Calu3 (cell line): ENCODE results near the gene IL3RA. TPM values are rescaled to one million over a fixed set of nuclear protein-coding genes. Genes with fewer than 3 reads are reported as not detected.
A peak's percentile ranks its signal among the peaks of the same experiment; 100 is the strongest.
"Not testable (repeated sequence)": the region's sequence is repeated elsewhere in the genome, so short reads cannot be mapped to it uniquely, and the experiment has no call there.

Experiments used
- BruUV-seq: library from RNA; stranded (reverse); fragments of 400-500 nt; replicated peaks from 2 replicates; lab custom pipeline; 2021; lab: Mats Ljungman, UMichigan
- CTCF ChIA-PET: fragments of 300-600 bp; sonication (Branson Sonifier 250); formaldehyde crosslinking; loops from one replicate; lab custom pipeline; 2022; ENCODE audit warnings: antibody characterized with exemption; lab: Charles Lee
- DNase-seq: peaks from one replicate; pipeline ENCODE4 v3.0.0; 2022
- H3K27ac Mint-ChIP-seq: one replicate; pipeline ENCODE4 v1.8.0; 2022; ENCODE audit warnings: mixed read lengths; ENCODE audit not compliant: unreplicated experiment
- H3K27me3 Mint-ChIP-seq: one replicate; pipeline ENCODE4 v1.8.0; 2022; ENCODE audit warnings: mixed read lengths; ENCODE audit not compliant: unreplicated experiment
- H3K36me3 Mint-ChIP-seq: one replicate; pipeline ENCODE4 v1.8.0; 2022; ENCODE audit warnings: mild to moderate bottlenecking, moderate library complexity, mixed read lengths; ENCODE audit not compliant: insufficient read depth, unreplicated experiment
- H3K4me1 Mint-ChIP-seq: one replicate; pipeline ENCODE4 v1.8.0; 2022; ENCODE audit warnings: mild to moderate bottlenecking, low read depth, mixed read lengths; ENCODE audit not compliant: unreplicated experiment
- H3K4me3 Mint-ChIP-seq: one replicate; pipeline ENCODE4 v1.8.0; 2022; ENCODE audit warnings: mild to moderate bottlenecking, low read depth, moderate library complexity, mixed read lengths; ENCODE audit not compliant: unreplicated experiment
- H3K9me3 Mint-ChIP-seq: one replicate; pipeline ENCODE4 v1.8.0; 2022; ENCODE audit warnings: low read depth, mixed read lengths; ENCODE audit not compliant: unreplicated experiment
- CTCF ChIP-seq: fragments of 200-600 bp; IDR thresholded peaks from one replicate; pipeline ENCODE4 v1.8.0; 2022; ENCODE audit warnings: antibody characterized with exemption; ENCODE audit not compliant: unreplicated experiment
- intact Hi-C: fragments of 100-400 bp; cut with micrococcal nuclease; formaldehyde crosslinking; loops from one replicate; pipeline ENCODE4 v1.10.0; 2022; ENCODE audit not compliant: unreplicated experiment
- total RNA-seq: library from RNA; stranded (reverse); gene quantifications from 2 replicates; pipeline ENCODE4 v1.2.3, GENCODE V29; 2022

IL3RA gene
- total RNA-seq, 1 experiment from 2014 or later, result not detected

GRCh38 chrX:1306909-1307625 is 29.5 kb upstream of the IL3RA start:
- BruUV-seq, result no TSS peak
- no peaks in the 10 kb centered on the region for H3K27me3 Mint-ChIP-seq
- no peak overlapping the region for H3K4me3 Mint-ChIP-seq
- H3K36me3 Mint-ChIP-seq, result peaks cover 5% of the 10 kb centered on the region
- CTCF ChIA-PET, result no interaction called here
- intact Hi-C loops, result no loop called here
- peaks cover 10% of the 10 kb centered on the region for H3K9me3 Mint-ChIP-seq
- no peaks in the 10 kb centered on the region for H3K4me1 Mint-ChIP-seq
- no peak for TF ChIP-seq CTCF
- no peak for DNase-seq
- H3K27ac Mint-ChIP-seq, result peak overlapping the region; percentile 7

GRCh38 chrX:1307626-1308340 is 28.8 kb upstream of the IL3RA start:
- no TSS peak for BruUV-seq
- no peak overlapping the region for H3K27ac Mint-ChIP-seq
- H3K27me3 Mint-ChIP-seq, result no peaks in the 10 kb centered on the region
- intact Hi-C loops, result no loop called here
- no peaks in the 10 kb centered on the region for H3K4me1 Mint-ChIP-seq
- H3K4me3 Mint-ChIP-seq, result no peak overlapping the region
- H3K36me3 Mint-ChIP-seq, result peaks cover 5% of the 10 kb centered on the region
- peaks cover 10% of the 10 kb centered on the region for H3K9me3 Mint-ChIP-seq
- no peak for DNase-seq
- CTCF ChIA-PET, result no interaction called here
- no peak for TF ChIP-seq CTCF

GRCh38 chrX:1308476-1308875 is 28.1 kb upstream of the IL3RA start:
- TF ChIP-seq CTCF, result no peak
- BruUV-seq, result no TSS peak
- Mint-ChIP-seq H3K27me3 (no peaks in the 10 kb centered on the region), H3K9me3 (peaks cover 10% of the 10 kb centered on the region), H3K36me3 (peaks cover 5% of the 10 kb centered on the region), H3K4me3 (no peak overlapping the region), H3K4me1 (no peaks in the 10 kb centered on the region), H3K27ac (no peak overlapping the region)
- intact Hi-C loops, result no loop called here
- CTCF ChIA-PET, result no interaction called here
- no peak for DNase-seq

- H3K27ac Mint-ChIP-seq, H3K27me3 Mint-ChIP-seq, H3K9me3 Mint-ChIP-seq, intact Hi-C loops, H3K36me3 Mint-ChIP-seq, CTCF ChIA-PET, DNase-seq, H3K4me1 Mint-ChIP-seq, BruUV-seq, H3K4me3 Mint-ChIP-seq: not testable (repeated sequence)
Measured at GRCh38 chrX:1308917-1309316, 27.7 kb upstream of the IL3RA start.

GRCh38 chrX:1313788-1314187 is 22.8 kb upstream of the IL3RA start:
- H3K9me3 Mint-ChIP-seq, result peaks cover 3% of the 10 kb centered on the region
- no peaks in the 10 kb centered on the region for H3K4me1 Mint-ChIP-seq
- H3K27me3 Mint-ChIP-seq, result no peaks in the 10 kb centered on the region
- no peak for DNase-seq
- H3K27ac Mint-ChIP-seq, result no peak overlapping the region
- intact Hi-C loops, result no loop called here
- no peak overlapping the region for H3K4me3 Mint-ChIP-seq
- H3K36me3 Mint-ChIP-seq, result no peaks in the 10 kb centered on the region
- CTCF ChIA-PET, result no interaction called here
- TF ChIP-seq CTCF, result no peak
- no TSS peak for BruUV-seq
